ENCODE data around the gene VDAC1. TPM values are rescaled to one million over a fixed set of nuclear protein-coding genes. Genes with fewer than 3 reads are reported as not detected.

VDAC1 gene
- total and polyA plus RNA-seq, 4 experiments from 2014 or later: 45.1 to 103 (median 73.3) TPM

GRCh38 chr5:134046801-134047686, 42.3 kb upstream of the VDAC1 start:
- Mint-ChIP-seq H3K9me3 (no peaks in the 10 kb centered on the region), H3K36me3 (no peaks in the 10 kb centered on the region), H3K4me3 (no peak overlapping the region), H3K27me3 (no peaks in the 10 kb centered on the region), H3K27ac (peak overlapping the region in 1 of 7 donors; percentile 63), H3K4me1 (peaks cover 9 to 45% (median 31%) of the 10 kb centered on the region in 4 donors)
- DNase-seq: no peak
- Histone ChIP-seq H3K4me3 (ENCODE audit: low read length in 2 of 2) (no peak overlapping the region), H3K4me1 (ENCODE audit: insufficient read depth, low read length) (peaks cover 21% of the 10 kb centered on the region), H3K27ac (ENCODE audit: low read depth, low read length) (no peak overlapping the region), H3K27me3 (ENCODE audit: insufficient read depth, low read length) (no peaks in the 10 kb centered on the region), H3K9me3 (ENCODE audit: control insufficient read depth in 1 of 2, low read length in 2 of 2) (no peaks in the 10 kb centered on the region), H3K36me3 (ENCODE audit: insufficient read depth, low read length) (no peaks in the 10 kb centered on the region)
- intact Hi-C loops (cut with micrococcal nuclease): no loop called here
- CTCF ChIA-PET (ENCODE audit: partially characterized antibody): interaction anchor here (1.1 kb wide), 1 partner anchor 94 kb away, joined by 3 read pairs; no protein-coding TSS in a partner anchor
- POLR2A ChIA-PET (ENCODE audit: partially characterized antibody): interaction anchor here (1.2 to 10.1 kb wide), 4 partner anchors 54 to 96 kb away, joined by 3 to 313 read pairs (median 4); no protein-coding TSS in a partner anchor

DNA sequence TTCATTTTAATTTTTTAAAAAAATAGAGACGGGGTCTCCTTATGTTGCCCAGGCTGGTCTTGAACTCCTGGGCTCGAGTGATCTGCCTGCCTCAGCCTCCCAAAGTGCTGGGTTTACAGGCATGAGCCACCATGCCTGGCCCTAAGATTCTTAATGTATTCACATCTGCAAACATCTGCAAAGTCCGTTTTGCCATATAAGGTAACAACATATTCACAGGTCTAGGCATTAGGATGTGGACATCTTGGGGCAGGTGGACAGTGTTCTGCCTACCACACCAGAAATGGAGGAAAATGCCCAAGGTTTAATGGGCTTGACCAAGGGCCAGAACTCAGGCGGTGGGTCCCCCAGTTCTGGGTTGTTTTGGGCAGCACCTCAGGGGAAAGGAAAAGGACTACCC, 41.6 kb upstream of the VDAC1 start:
- Histone ChIP-seq H3K27me3 (ENCODE audit: insufficient read depth, low read length) (no peaks in the 10 kb centered on the region), H3K4me1 (ENCODE audit: insufficient read depth, low read length) (peaks cover 28% of the 10 kb centered on the region), H3K9me3 (ENCODE audit: control insufficient read depth in 1 of 2, low read length in 2 of 2) (no peaks in the 10 kb centered on the region), H3K36me3 (ENCODE audit: insufficient read depth, low read length) (no peaks in the 10 kb centered on the region), H3K4me3 (ENCODE audit: low read length in 2 of 2) (no peak overlapping the region), H3K27ac (ENCODE audit: low read depth, low read length) (no peak overlapping the region)
- Mint-ChIP-seq H3K27ac (no peak overlapping the region), H3K36me3 (no peaks in the 10 kb centered on the region), H3K4me3 (no peak overlapping the region), H3K27me3 (no peaks in the 10 kb centered on the region), H3K4me1 (peaks cover 10 to 51% (median 34%) of the 10 kb centered on the region in 4 donors), H3K9me3 (no peaks in the 10 kb centered on the region)
- POLR2A ChIA-PET (ENCODE audit: partially characterized antibody): interaction anchor here (1.2 to 10.1 kb wide), 4 partner anchors 55 to 97 kb away, joined by 3 to 313 read pairs (median 4); no protein-coding TSS in a partner anchor
- no peak for DNase-seq
- CTCF ChIA-PET (ENCODE audit: partially characterized antibody): no interaction called here
- intact Hi-C loops (cut with micrococcal nuclease): no loop called here

DNA sequence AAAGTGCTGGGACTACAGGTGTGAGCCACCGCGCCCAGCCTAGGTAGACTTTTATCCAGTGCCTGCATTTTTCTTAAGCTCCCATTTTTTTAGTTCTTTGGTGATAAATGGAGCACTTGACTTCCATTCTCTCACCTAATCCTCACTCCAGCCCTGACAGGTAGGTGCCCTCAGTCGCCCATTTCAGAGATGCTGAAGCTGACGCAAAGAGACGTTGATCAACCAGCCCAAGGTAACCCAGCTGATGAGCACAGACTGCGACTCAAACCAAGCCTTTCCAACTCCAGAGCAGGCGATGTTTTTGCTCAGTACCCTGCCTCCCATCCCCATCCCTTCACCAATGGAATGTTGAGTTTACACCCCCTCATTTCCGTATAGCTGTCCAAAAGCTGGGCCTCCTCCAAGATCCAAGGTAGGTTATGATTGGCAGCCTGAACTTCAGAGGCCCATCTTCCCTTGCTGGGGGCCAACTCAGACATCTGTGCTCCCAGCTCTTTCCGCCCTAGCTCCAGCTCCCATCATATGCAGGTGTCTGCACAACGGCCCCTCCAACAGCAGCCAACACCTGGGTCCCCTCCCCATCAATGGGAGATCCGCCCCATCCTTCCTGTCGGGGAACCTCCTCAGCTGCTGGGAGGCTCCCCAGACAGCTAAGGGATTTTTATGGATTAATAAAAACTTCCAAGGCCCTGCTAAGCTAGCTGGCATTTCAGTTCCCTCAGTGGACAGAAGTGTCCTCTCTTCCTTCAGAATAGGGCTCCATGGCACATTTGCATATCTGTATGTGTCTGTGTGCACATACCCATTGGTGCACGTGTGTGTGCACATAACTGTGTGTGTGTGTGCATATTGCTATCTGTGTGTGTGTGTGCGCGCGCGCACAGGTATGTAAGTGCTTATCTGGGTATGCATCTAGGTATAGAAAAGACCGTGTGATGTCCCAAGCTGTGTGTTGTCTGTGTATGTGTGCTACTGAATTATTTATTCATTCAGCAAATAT, 39.3 kb upstream of the VDAC1 start:
- Mint-ChIP-seq H3K36me3 (no peaks in the 10 kb centered on the region), H3K27me3 (no peaks in the 10 kb centered on the region), H3K9me3 (no peaks in the 10 kb centered on the region), H3K27ac (peak overlapping the region in 4 of 7 donors; percentile 25 to 70 (median 63)), H3K4me1 (peaks cover 16 to 57% (median 41%) of the 10 kb centered on the region in 4 donors), H3K4me3 (peak overlapping the region in 3 of 8 donors; percentile 2 to 19 (median 15))
- H3K4me1 ChIP-seq (ENCODE audit: insufficient read depth, low read length): peaks cover 41% of the 10 kb centered on the region
- ChIA-PET POLR2A (ENCODE audit: partially characterized antibody) (interaction anchor here (0.6 to 10.1 kb wide), 11 partner anchors 10 to 99 kb away, joined by 3 to 313 read pairs (median 6); partner anchors contain the start of gene TCF7), CTCF (ENCODE audit: partially characterized antibody) (interaction anchor here (0.6 to 15.7 kb wide), 13 partner anchors 10 to 245 kb away, joined by 3 to 603 read pairs (median 3); no protein-coding TSS in a partner anchor)
- intact Hi-C loops (cut with micrococcal nuclease): no loop called here
- no peaks in the 10 kb centered on the region for H3K9me3 ChIP-seq (ENCODE audit: control insufficient read depth in 1 of 2, low read length in 2 of 2)
- H3K36me3 ChIP-seq (ENCODE audit: insufficient read depth, low read length): no peaks in the 10 kb centered on the region
- no peak overlapping the region for H3K4me3 ChIP-seq (ENCODE audit: low read length in 2 of 2)
- DNase-seq: no peak
- H3K27me3 ChIP-seq (ENCODE audit: insufficient read depth, low read length): no peaks in the 10 kb centered on the region
- H3K27ac ChIP-seq (ENCODE audit: low read depth, low read length): no peak overlapping the region

GRCh38 chr5:134041570-134042411, 37.0 kb upstream of the VDAC1 start:
- Mint-ChIP-seq H3K4me3 (peak overlapping the region in 4 of 8 donors; percentile 21 to 67 (median 29)), H3K27ac (peak overlapping the region in 5 of 7 donors; percentile 30 to 80 (median 74)), H3K36me3 (no peaks in the 10 kb centered on the region), H3K9me3 (no peaks in the 10 kb centered on the region), H3K27me3 (no peaks in the 10 kb centered on the region), H3K4me1 (peaks cover 16 to 53% (median 38%) of the 10 kb centered on the region in 4 donors)
- CTCF ChIA-PET (ENCODE audit: partially characterized antibody): interaction anchor here (0.8 to 15.7 kb wide), 17 partner anchors 9 to 247 kb away, joined by 3 to 603 read pairs (median 18); partner anchors contain the start of genes SKP1 and VDAC1
- no peaks in the 10 kb centered on the region for H3K9me3 ChIP-seq (ENCODE audit: control insufficient read depth in 1 of 2, low read length in 2 of 2)
- no peak overlapping the region for H3K4me3 ChIP-seq (ENCODE audit: low read length in 2 of 2)
- H3K27me3 ChIP-seq (ENCODE audit: insufficient read depth, low read length): no peaks in the 10 kb centered on the region
- intact Hi-C loops (cut with micrococcal nuclease): no loop called here
- POLR2A ChIA-PET (ENCODE audit: partially characterized antibody): interaction anchor here (0.9 to 10.1 kb wide), 6 partner anchors 26 to 134 kb away, joined by 3 to 313 read pairs (median 20); partner anchors contain the start of gene TCF7
- H3K4me1 ChIP-seq (ENCODE audit: insufficient read depth, low read length): peaks cover 40% of the 10 kb centered on the region
- no peak for DNase-seq
- H3K27ac ChIP-seq (ENCODE audit: low read depth, low read length): no peak overlapping the region
- no peaks in the 10 kb centered on the region for H3K36me3 ChIP-seq (ENCODE audit: insufficient read depth, low read length)

DNA sequence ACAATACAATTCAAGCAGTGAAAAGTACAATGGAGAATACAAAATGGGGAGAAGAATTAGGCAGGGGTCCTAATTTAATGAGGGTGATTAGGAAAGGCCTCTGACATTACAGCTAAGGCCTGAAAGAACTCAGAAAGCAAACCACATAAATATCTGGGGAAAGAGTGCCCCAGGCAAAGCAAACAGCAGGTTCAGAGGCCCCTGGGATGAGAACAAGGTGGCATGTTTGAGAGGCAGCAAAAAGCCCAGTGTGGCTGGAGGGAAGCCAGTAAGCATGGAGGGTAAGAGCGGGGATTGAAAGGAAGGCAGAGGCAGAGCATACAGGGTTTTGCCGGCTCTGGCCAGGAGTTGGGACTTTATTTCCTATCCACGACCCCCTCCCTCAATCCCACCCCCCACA, 33.4 kb upstream of the VDAC1 start:
- Histone ChIP-seq H3K4me1 (ENCODE audit: insufficient read depth, low read length) (peaks cover 29% of the 10 kb centered on the region), H3K9me3 (ENCODE audit: control insufficient read depth in 1 of 2, low read length in 2 of 2) (no peaks in the 10 kb centered on the region), H3K36me3 (ENCODE audit: insufficient read depth, low read length) (no peaks in the 10 kb centered on the region), H3K4me3 (ENCODE audit: low read length in 2 of 2) (no peak overlapping the region), H3K27me3 (ENCODE audit: insufficient read depth, low read length) (no peaks in the 10 kb centered on the region), H3K27ac (ENCODE audit: low read depth, low read length) (no peak overlapping the region)
- Mint-ChIP-seq H3K9me3 (no peaks in the 10 kb centered on the region), H3K27ac (peak overlapping the region in 2 of 7 donors; percentile 9 to 30), H3K4me3 (no peak overlapping the region), H3K36me3 (no peaks in the 10 kb centered on the region), H3K27me3 (no peaks in the 10 kb centered on the region), H3K4me1 (peaks cover 10 to 40% (median 26%) of the 10 kb centered on the region in 4 donors)
- POLR2A ChIA-PET (ENCODE audit: partially characterized antibody): interaction anchor here (0.7 to 5.5 kb wide), 2 partner anchors 82 to 109 kb away, joined by 3 to 192 read pairs; partner anchors contain the start of gene TCF7
- intact Hi-C loops (cut with micrococcal nuclease): loop anchor here (2.0 kb wide), 1 partner anchor 49 kb away; no protein-coding TSS in a partner anchor
- no peak for DNase-seq
- CTCF ChIA-PET (ENCODE audit: partially characterized antibody): interaction anchor here (1.5 to 15.7 kb wide), 2 partner anchors 106 to 251 kb away, joined by 3 to 603 read pairs; no protein-coding TSS in a partner anchor

- Histone ChIP-seq H3K4me1 (ENCODE audit: insufficient read depth, low read length) (peaks cover 26% of the 10 kb centered on the region), H3K27ac (ENCODE audit: low read depth, low read length) (no peak overlapping the region), H3K27me3 (ENCODE audit: insufficient read depth, low read length) (no peaks in the 10 kb centered on the region), H3K36me3 (ENCODE audit: insufficient read depth, low read length) (no peaks in the 10 kb centered on the region), H3K4me3 (ENCODE audit: low read length in 2 of 2) (no peak overlapping the region), H3K9me3 (ENCODE audit: control insufficient read depth in 1 of 2, low read length in 2 of 2) (no peaks in the 10 kb centered on the region)
- CTCF ChIA-PET (ENCODE audit: partially characterized antibody): interaction anchor here (1.5 to 15.7 kb wide), 2 partner anchors 107 to 252 kb away, joined by 3 to 603 read pairs; no protein-coding TSS in a partner anchor
- H3K9me3 Mint-ChIP-seq: no peaks in the 10 kb centered on the region
- POLR2A ChIA-PET (ENCODE audit: partially characterized antibody): interaction anchor here (5.5 kb wide), 1 partner anchor 83 kb away, joined by 192 read pairs; the partner anchor contains the start of gene TCF7
- H3K36me3 Mint-ChIP-seq: no peaks in the 10 kb centered on the region
- no peaks in the 10 kb centered on the region for H3K27me3 Mint-ChIP-seq
- H3K4me3 Mint-ChIP-seq: no peak overlapping the region
- H3K4me1 Mint-ChIP-seq: peaks cover 10 to 31% (median 23%) of the 10 kb centered on the region in 4 donors
- peak overlapping the region in 1 of 7 donors; percentile 2 for H3K27ac Mint-ChIP-seq
- DNase-seq: no peak
- intact Hi-C loops (cut with micrococcal nuclease): no loop called here
Observed at GRCh38 chr5:134037160-134037559, 32.4 kb upstream of the VDAC1 start.

Data from CD4-positive, alpha-beta memory T cell (primary cell).